Measurements from ENCODE around the gene XRCC6.

GRCh38 chr22:41654322-41654721 is 33.2 kb downstream of the XRCC6 start:
- no peak for TF ChIP-seq POLR2A (IDR thresholded peaks at IDR 0.05; ENCODE audit: low read depth, low read length)
- TF ChIP-seq POLR2AphosphoS5 (IDR thresholded peaks at IDR 0.05; ENCODE audit: low read depth, low read length), result no peak
- TF ChIP-seq TAF1 (IDR thresholded peaks at IDR 0.05; ENCODE audit: borderline replicate concordance, low read depth, low read length), result no peak

All from GM12892 (cell line).